ENCODE data around the gene STMN3.

DNA sequence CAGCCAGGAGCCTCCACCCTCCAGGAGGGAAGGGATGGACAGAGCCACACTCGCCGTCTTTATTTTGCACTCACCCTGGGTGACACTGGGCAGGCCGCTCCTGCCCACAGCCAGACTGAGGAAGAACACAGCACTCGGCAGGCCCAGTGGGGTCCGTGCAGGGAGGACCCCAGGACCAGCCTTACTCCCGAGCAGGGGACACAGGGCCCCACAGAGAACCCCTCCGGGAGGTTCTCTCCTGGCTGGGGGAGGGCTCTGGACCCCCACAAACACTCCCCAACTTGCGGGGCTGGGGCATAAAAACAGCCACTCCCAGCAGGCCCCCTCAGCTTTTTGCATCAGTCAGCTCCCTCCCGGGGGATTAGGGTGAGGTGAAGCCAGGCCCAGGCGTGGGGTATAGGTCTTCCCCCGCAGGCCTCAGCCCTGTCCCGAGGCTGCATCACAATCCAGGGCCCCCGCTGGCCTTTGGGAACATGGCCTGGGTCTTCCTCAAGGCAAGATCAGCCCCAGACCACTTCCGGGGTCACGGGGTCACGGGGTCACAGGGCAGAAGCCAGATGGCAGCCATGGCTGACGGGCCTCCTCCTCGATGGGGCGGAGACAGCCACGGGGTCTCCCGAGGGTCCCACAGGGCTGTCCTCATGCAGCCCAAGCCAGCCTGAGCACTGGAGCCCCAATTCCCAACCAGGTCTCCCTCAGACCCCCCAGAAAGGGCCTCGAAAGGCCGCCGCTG lies 46.4 kb upstream of the STMN3 start:
- TF ChIP-seq EZH2 (IDR thresholded peaks at IDR 0.05; ENCODE audit: insufficient read depth, poor library complexity, severe bottlenecking) = no peak
- no peak for TF ChIP-seq EZH2phosphoT487 (IDR thresholded peaks at IDR 0.05; ENCODE audit: insufficient read depth, low read depth)

Measured in GM23248 (cell line).